WTC11 (cell line): Measurements from ENCODE around the gene SBF2.
"Not testable (repeated sequence)": the region's sequence is repeated elsewhere in the genome, so short reads cannot be mapped to it uniquely, and the experiment has no call there.

Source experiments
- GABPB1 ChIP-seq: sonication (generic); formaldehyde crosslinking; IDR thresholded peaks from 2 replicates; pipeline ENCODE4 v1.8.1; 2023; ENCODE audit warnings: mild to moderate bottlenecking, missing genetic modification reagents
- TF ChIP-seq, protein P1 (sequence below): fragments of 200-600 bp; IDR thresholded peaks from 2 replicates; pipeline ENCODE4 v1.8.0; 2022; ENCODE audit warnings: antibody characterized with exemption
- TF ChIP-seq, protein P2 (sequence below): sonication (generic); formaldehyde crosslinking; IDR thresholded peaks from 2 replicates; pipeline ENCODE4 v1.8.0; 2022; ENCODE audit warnings: mild to moderate bottlenecking, missing genetic modification reagents

DNA sequence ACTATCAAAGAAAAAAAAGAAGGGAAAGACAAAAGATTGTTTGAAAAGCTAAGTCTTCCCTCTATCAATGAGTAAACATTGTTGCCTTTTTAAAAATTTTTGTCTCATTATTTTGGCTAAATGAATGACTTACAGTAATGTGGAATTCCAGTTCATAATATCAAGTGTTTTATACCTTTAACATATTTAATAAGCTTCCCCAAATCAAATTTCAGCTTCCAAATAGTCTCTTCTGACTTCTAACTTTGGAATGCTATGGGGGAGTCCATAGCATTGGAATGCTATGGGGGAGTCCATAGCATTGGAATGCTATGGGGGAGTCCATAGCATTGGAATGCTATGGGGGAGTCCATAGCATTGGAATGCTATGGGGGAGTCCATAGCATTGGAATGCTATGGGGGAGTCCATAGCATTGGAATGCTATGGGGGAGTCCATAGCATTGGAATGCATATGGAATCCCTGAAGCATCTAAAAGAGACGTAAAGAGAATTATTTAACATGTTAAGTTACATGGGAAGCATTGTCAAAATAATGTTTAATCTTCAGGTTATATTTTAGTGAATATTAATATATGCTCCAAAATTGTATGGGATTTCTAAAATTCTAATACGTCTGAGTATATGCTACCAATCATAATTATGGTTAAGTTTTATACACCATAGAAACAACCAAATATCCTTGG is 44.4 kb downstream of the SBF2 start:
- TF ChIP-seq, protein P1, sequence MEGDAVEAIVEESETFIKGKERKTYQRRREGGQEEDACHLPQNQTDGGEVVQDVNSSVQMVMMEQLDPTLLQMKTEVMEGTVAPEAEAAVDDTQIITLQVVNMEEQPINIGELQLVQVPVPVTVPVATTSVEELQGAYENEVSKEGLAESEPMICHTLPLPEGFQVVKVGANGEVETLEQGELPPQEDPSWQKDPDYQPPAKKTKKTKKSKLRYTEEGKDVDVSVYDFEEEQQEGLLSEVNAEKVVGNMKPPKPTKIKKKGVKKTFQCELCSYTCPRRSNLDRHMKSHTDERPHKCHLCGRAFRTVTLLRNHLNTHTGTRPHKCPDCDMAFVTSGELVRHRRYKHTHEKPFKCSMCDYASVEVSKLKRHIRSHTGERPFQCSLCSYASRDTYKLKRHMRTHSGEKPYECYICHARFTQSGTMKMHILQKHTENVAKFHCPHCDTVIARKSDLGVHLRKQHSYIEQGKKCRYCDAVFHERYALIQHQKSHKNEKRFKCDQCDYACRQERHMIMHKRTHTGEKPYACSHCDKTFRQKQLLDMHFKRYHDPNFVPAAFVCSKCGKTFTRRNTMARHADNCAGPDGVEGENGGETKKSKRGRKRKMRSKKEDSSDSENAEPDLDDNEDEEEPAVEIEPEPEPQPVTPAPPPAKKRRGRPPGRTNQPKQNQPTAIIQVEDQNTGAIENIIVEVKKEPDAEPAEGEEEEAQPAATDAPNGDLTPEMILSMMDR = not testable (repeated sequence)
- TF ChIP-seq GABPB1 (CRISPR knock-in tag) = not testable (repeated sequence)
- TF ChIP-seq, protein P2, sequence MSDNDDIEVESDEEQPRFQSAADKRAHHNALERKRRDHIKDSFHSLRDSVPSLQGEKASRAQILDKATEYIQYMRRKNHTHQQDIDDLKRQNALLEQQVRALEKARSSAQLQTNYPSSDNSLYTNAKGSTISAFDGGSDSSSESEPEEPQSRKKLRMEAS = not testable (repeated sequence)
